Transverse colon (tissue), 4 donors: Measurements from ENCODE around the gene CRAT. TPM values are rescaled to one million over a fixed set of nuclear protein-coding genes. Genes with fewer than 3 reads are reported as not detected.

ENCODE experiments used
- DNase-seq: peaks from one replicate; pipeline ENCODE4 v3.0.0-alpha.2; 2019
- H3K27ac ChIP-seq, 4 donors: fragments of 200-600 bp; sonication (generic); 2 replicates each; pipeline ENCODE4 v1.5.1; 2016 to 2018; ENCODE audit warnings: inconsistent platforms in 4 of 4
- H3K27me3 ChIP-seq: fragments of 200-600 bp; sonication (generic); 2 replicates; pipeline ENCODE4 v1.5.1; 2017; ENCODE audit warnings: inconsistent platforms
- H3K36me3 ChIP-seq, 4 donors: fragments of 200-600 bp; sonication (generic); 2 replicates each; pipeline ENCODE4 v1.5.1; 2017 to 2019; ENCODE audit warnings: inconsistent platforms in 4 of 4
- H3K4me1 ChIP-seq, 4 donors: fragments of 200-600 bp; sonication (generic); 2 replicates each; pipeline ENCODE4 v1.5.1; 2017 to 2020; ENCODE audit warnings: inconsistent platforms in 4 of 4
- H3K4me3 ChIP-seq, 4 donors: fragments of 200-600 bp; sonication (generic); 1 replicate in 1 of 4; 2 replicates in 3 of 4; pipeline versions ENCODE4 v1.5.1 to v1.6.1; 2017 to 2019; ENCODE audit warnings: inconsistent platforms in 4 of 4
- H3K9me3 ChIP-seq, 2 donors: fragments of 200-600 bp; sonication (generic); 2 replicates each; pipeline ENCODE4 v1.5.1; 2017 to 2019; ENCODE audit warnings: inconsistent platforms in 2 of 2
- CTCF ChIP-seq, 5 experiments: fragments of 200-600 bp in 3 of 5; fragments of 450-650 bp in 2 of 5; sonication (generic) in 3 of 5; IDR thresholded peaks; 1 replicate in 2 of 5; 2 replicates in 3 of 5; pipeline ENCODE4 v1.5.1; 2016 to 2017; ENCODE audit warnings: antibody characterized with exemption in 5 of 5, inconsistent platforms in 3 of 5, mild to moderate bottlenecking in 2 of 5, moderate library complexity in 1 of 5
- EP300 ChIP-seq: sonication (generic); formaldehyde crosslinking; IDR thresholded peaks from one replicate; pipeline ENCODE4 v1.6.1; 2017; ENCODE audit warnings: antibody characterized with exemption, low read depth
- POLR2A ChIP-seq: fragments of 450-650 bp; IDR thresholded peaks from one replicate; pipeline ENCODE4 v1.6.1; 2016; ENCODE audit warnings: antibody characterized with exemption, mild to moderate bottlenecking, moderate library complexity
- POLR2AphosphoS5 ChIP-seq, 3 donors: sonication (generic); formaldehyde crosslinking; IDR thresholded peaks; one replicate each; pipeline ENCODE4 v1.6.1; 2016; ENCODE audit warnings: antibody characterized with exemption in 3 of 3
- WGBS, 2 donors: methylation state at CpG; one replicate each; pipeline ENCODE4 v1.1.5; 2018; ENCODE audit warnings: low coverage in 1 of 2; 5-methylcytosine and 5-hydroxymethylcytosine counted together
- in situ Hi-C, 4 donors: fragments of 200-750 bp; cut with MboI; loops; one replicate each; pipeline versions ENCODE4 v1.15.0 to v1.15.1; 2017; ENCODE audit warnings: low sequenced_read_pairs in 3 of 4, low pct_ligation_motif_present in 1 of 4, low pct_unique_long_range_greater_than_20kb in 1 of 4
- intact Hi-C: fragments of 100-400 bp; cut with DNase I; formaldehyde crosslinking; loops from one replicate; pipeline ENCODE4 v1.15.1; 2023; ENCODE audit warnings: low total_unique reads
- total RNA-seq, 4 donors: library from RNA; depleted of rRNA; stranded (reverse); fragments of >200 nt; gene quantifications; one replicate each; pipeline ENCODE4 v1.1.0, GENCODE V29; 2016

Gene CRAT
- total RNA-seq, 4 donors from 2014 or later = 124 to 161 (median 136) TPM

GRCh38 chr9:129070696-129071525 lies 39.7 kb downstream of the CRAT start:
- Histone ChIP-seq H3K27ac (no peak overlapping the region), H3K9me3 (no peaks in the 10 kb centered on the region), H3K4me1 (peaks cover 0 to 5% (median 2%) of the 10 kb centered on the region in 4 donors), H3K36me3 (peaks cover 0 to 16% (median 7%) of the 10 kb centered on the region in 4 donors), H3K4me3 (no peak overlapping the region), H3K27me3 (no peaks in the 10 kb centered on the region)
- no peak for TF ChIP-seq POLR2AphosphoS5 (IDR thresholded peaks at IDR 0.05)
- intact Hi-C loops = no loop called here
- WGBS, 2 donors = 74% methylated on average over 13 of the region's 21 CpGs; no CpG with 5 or more reads in 1 of the 2 donors
- no peak for DNase-seq
- in situ Hi-C loops = no loop called here

- Histone ChIP-seq H3K4me3 (no peak overlapping the region), H3K27me3 (no peaks in the 10 kb centered on the region), H3K36me3 (peaks cover 0 to 22% (median 9%) of the 10 kb centered on the region in 4 donors), H3K4me1 (peaks cover 0 to 5% (median 2%) of the 10 kb centered on the region in 4 donors), H3K27ac (peak overlapping the region in 3 of 4 donors; percentile 27 to 56 (median 49)), H3K9me3 (no peaks in the 10 kb centered on the region)
- WGBS, 2 donors = 80 to 88% methylated on average over 1 to 26 of the region's 26 CpGs
- in situ Hi-C loops = no loop called here
- TF ChIP-seq POLR2AphosphoS5 (IDR thresholded peaks at IDR 0.05) (no peak), CTCF (IDR thresholded peaks at IDR 0.05) (no peak), EP300 (no peak), POLR2A (no peak)
- DNase-seq = no peak
- intact Hi-C loops = no loop called here
These were observed 40.5 kb downstream of the CRAT start for GRCh38 chr9:129069862-129070641.

GRCh38 chr9:129068990-129069861 lies 41.4 kb downstream of the CRAT start:
- TF ChIP-seq EP300 = no peak
- TF ChIP-seq POLR2AphosphoS5 (IDR thresholded peaks at IDR 0.05) = peak in 1 of 3 donors; percentile 8
- in situ Hi-C loops = no loop called here
- Histone ChIP-seq H3K27ac (peak overlapping the region; percentile 7 to 58 (median 48)), H3K4me3 (no peak overlapping the region), H3K9me3 (no peaks in the 10 kb centered on the region), H3K36me3 (peaks cover 0 to 29% (median 13%) of the 10 kb centered on the region in 4 donors), H3K4me1 (peaks cover 0 to 5% (median 2%) of the 10 kb centered on the region in 4 donors), H3K27me3 (no peaks in the 10 kb centered on the region)
- WGBS, 2 donors = 60 to 70% methylated on average over 2 to 29 of the region's 31 CpGs
- peak; percentile 71 for DNase-seq
- intact Hi-C loops = no loop called here

GRCh38 chr9:129068110-129068509 lies 42.5 kb downstream of the CRAT start:
- no peak for DNase-seq
- Histone ChIP-seq H3K27ac (no peak overlapping the region), H3K4me1 (peaks cover 0 to 5% (median 2%) of the 10 kb centered on the region in 4 donors), H3K36me3 (peaks cover 0 to 38% (median 17%) of the 10 kb centered on the region in 4 donors), H3K4me3 (no peak overlapping the region), H3K9me3 (no peaks in the 10 kb centered on the region), H3K27me3 (no peaks in the 10 kb centered on the region)
- WGBS, 2 donors = 90% methylated on average over 19 of the region's 19 CpGs; no CpG with 5 or more reads in 1 of the 2 donors
- no peak for TF ChIP-seq POLR2AphosphoS5 (IDR thresholded peaks at IDR 0.05)
- TF ChIP-seq EP300 = no peak
- TF ChIP-seq POLR2A = no peak
- in situ Hi-C loops = no loop called here
- intact Hi-C loops = no loop called here

GRCh38 chr9:129064499-129064908 lies 46.1 kb downstream of the CRAT start:
- TF ChIP-seq EP300 (no peak), CTCF (IDR thresholded peaks at IDR 0.05) (no peak), POLR2AphosphoS5 (IDR thresholded peaks at IDR 0.05) (no peak), POLR2A (no peak)
- H3K4me3 ChIP-seq = no peak overlapping the region
- no peaks in the 10 kb centered on the region for H3K9me3 ChIP-seq
- no peak for DNase-seq
- intact Hi-C loops = no loop called here
- H3K27me3 ChIP-seq = no peaks in the 10 kb centered on the region
- peaks cover 0 to 72% (median 29%) of the 10 kb centered on the region in 4 donors for H3K36me3 ChIP-seq
- peaks cover 0 to under 1% (median under 1%) of the 10 kb centered on the region in 4 donors for H3K4me1 ChIP-seq
- H3K27ac ChIP-seq = no peak overlapping the region
- in situ Hi-C loops = no loop called here
- WGBS, 2 donors = 91 to 100% methylated on average over 2 to 7 of the region's 8 CpGs
